Amniotic epithelial cell (primary cell): Measurements from ENCODE around the gene KPNA5.
"Not testable (repeated sequence)": the region's sequence is repeated elsewhere in the genome, so short reads cannot be mapped to it uniquely, and the experiment has no call there.

Experiments
- DNase-seq: peaks from one replicate; pipeline ENCODE4 v3.0.0-alpha.2; 2010; ENCODE audit warnings: low read depth

The KPNA5 gene

GRCh38 chr6:116680880-116681672 lies at the start of gene KPNA5:
KPNA5 (plus strand) TSS chr6:116681211; CDS start chr6:116681335, 124 bp downstream.
- peak; percentile 81 for DNase-seq

DNA sequence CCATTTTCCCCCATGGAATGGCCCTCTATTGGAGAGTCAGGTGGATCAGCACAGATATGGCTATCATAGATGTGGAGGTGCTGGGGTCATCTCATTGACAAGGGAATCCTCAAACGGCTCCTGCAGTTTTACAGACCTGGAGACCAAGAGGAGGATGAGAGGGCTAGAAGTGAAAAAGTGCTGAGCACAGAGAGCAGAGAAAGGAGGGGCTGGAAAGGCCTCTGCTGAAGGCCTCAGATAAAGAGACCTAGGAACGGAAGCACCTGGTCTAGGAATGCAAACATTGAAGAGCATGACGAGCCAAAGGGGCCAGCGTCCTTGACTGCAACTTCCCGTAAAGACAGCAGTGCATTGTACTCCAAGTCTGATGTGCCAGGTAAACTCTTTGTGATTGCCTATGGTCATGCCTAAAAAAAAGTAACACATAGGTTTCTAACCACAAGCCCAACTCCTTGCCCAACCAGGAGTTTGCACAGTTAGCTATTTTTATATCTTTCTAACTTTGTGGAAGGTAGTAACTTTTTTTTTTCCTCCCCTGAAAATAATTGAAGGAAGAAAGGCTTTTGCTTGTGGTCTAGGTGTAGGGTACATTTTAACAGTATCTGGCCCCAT lies 49.5 kb upstream of the KPNA5 start:
- DNase-seq: no peak

DNA sequence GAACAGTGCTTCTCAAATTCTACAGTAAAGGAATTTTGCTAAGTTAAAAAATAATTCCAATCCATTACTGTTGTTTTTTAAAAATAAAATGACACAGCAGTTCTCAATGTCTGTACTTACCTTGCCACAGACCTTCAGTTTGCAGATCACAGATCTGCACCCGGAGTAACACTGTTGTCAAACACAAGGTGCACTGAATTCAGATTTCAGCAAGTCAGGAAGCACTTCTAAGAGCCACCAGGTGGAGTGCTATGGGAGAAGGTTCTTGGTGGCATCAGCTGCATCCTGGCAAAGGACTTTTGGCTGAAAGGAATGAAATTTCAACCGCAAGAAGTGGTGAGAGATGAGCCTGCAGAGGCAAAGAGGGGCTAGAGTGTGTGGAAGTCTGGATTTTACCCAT lies 47.3 kb upstream of the KPNA5 start:
- no peak for DNase-seq

GRCh38 chr6:116648156-116648555 lies 32.9 kb upstream of the KPNA5 start:
- DNase-seq: no peak

DNA sequence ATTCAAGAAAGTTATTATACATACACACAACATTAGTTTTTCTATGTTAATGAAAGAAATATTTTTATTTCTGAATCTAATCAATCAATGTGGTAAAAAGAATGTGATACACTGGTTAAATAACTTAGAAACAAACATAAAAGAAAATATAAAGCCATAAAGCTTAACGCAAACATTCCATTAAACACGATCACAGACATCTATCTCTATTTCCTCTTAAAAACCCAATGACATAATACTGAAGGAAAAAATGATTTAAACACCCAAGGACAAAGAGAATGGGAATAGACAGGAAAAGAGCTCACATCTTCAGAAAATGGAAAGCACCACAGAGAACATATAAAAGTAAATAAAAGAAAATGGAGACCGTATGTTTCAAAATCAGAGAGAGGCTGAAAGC lies 31.9 kb upstream of the KPNA5 start:
- DNase-seq: no peak

- DNase-seq: no peak
Observed at GRCh38 chr6:116651916-116652315, 29.1 kb upstream of the KPNA5 start.

- DNase-seq: no peak
Observed at GRCh38 chr6:116661594-116661993, 19.4 kb upstream of the KPNA5 start.

DNA sequence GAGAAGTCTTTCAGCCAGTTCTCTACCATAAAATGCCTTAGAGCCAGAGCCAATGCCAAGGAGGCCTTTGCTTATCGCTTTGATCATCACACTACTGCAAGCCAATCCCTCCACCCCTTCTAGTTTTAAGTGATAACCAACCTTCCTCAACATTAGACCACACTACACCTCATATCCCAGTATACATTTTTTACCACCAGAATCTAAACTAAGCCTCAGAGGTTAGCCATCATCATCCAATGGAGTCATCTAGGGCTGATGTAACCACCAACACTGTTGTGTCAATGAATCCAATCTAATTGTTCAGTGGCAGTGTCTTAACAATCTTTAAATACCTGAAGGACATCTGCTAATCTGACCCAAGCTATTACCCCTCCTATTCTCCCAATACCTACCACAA lies 18.8 kb upstream of the KPNA5 start:
- no peak for DNase-seq

- no peak for DNase-seq
Observed at GRCh38 chr6:116663308-116663707, 17.7 kb upstream of the KPNA5 start.

DNA sequence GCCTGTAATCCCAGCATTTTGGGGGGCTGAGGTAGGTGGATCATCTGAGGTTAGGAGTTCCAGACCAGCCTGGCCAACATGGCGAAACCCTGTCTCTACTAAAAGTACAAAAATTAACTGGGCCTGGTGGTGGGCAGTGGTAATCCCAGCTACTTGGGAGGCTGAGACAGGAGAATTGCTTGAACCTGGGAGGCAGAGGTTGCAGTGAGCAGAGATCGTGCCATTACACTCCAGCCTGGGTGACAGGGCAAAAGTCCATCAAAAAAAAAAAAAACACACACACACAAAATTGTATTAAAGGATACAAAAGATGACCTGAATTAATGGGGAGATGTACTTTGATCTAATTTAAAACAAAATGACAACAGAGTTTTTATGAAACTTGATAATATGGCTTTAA lies 16.8 kb upstream of the KPNA5 start:
- not testable (repeated sequence) for DNase-seq

GRCh38 chr6:116665464-116665863 lies 15.5 kb upstream of the KPNA5 start:
- no peak for DNase-seq

DNA sequence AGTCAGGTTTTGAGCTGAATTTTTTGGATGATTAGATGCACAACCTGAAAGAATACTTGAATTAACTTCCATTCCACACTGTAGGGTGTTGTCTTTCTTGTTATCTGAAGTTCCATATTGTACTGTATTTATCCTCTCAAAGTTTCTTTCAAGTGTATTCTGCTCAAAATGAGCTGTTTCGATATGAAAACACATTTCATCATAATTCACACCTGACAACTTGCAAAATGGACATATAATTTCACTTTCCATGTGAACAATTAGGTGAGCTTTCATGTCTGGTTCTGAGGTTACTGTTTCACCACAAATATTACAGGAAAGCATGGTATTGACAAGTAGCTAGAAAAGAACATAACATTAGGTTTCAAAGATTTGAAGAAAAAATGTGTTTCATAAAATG lies 14.1 kb upstream of the KPNA5 start:
- no peak for DNase-seq

DNA sequence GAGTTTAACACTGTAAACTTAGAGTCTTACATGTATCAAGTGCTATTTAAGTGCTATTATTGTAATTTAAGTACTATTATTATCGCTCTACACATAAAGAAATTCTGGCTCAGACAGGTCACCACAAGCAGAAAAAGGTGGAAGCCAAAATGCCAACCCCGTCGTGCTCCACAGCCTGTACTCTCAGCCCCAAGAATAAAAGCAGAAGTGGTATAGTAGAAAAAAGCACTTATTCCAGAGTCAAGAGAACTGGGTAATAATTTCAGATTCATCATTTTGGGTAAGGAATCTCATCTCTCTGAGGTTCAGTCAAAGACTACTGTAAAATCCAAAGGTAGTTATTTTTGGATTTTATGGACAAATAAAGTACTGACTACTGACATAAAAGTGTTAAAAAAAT lies 13.4 kb upstream of the KPNA5 start:
- no peak for DNase-seq

- DNase-seq: peak; percentile 13
Observed at GRCh38 chr6:116672306-116672705, 8.7 kb upstream of the KPNA5 start.

- DNase-seq: no peak
Observed at GRCh38 chr6:116676021-116676420, 5.0 kb upstream of the KPNA5 start.

- DNase-seq: peak; percentile 80
Observed at GRCh38 chr6:116682334-116682712, 1.3 kb downstream of the KPNA5 start.

GRCh38 chr6:116685437-116685993 lies 4.5 kb downstream of the KPNA5 start:
- no peak for DNase-seq

DNA sequence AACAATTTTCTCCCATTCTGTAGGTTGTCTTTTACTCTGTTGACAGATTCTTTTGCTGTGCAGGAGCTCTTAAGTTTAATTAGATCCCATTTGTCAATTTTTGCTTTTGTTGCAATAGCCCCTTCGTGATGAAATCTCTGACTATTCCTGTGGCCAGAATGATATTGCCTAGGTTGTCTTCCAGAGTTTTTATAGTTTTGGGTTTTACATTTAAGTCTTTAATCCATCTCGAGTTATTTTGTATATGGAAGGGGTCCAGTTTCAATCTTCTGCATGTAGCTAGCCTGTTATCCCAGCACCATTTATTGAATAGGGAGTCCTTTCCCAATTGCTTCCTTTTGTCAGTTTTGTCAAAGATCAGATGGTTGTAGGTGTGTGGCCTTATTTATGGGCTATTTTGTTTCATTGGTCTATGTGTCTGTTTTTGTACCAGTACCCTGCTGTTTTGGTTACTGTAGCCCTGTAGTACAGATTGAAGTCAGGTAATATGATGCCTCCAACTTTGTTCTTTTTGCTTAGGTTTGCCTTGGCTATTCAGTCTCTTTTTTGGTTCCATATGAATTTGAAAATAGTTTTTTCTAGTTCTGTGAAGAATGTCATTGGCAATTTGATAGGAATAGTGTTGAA lies 5.6 kb downstream of the KPNA5 start:
- DNase-seq: not testable (repeated sequence)

DNA sequence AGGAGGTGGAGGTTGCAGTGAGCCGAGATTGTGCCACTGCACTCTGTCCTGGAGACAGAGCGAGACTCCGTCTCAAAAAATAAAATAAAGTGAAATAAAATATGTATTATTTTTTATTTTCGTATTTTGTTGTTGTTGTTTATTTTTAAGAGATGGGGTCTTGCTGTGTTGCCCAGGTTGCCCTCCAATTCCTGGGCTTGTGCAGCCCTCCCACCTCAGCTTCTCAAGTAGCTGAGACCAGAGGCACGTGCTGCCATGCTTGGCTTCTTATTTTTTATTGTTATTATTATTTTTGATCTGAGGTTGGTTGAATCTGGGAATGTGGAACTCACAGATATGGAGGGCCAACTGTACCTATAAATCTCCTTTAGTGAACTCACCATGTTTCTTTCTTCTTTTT lies 10.1 kb downstream of the KPNA5 start:
- no peak for DNase-seq

DNA sequence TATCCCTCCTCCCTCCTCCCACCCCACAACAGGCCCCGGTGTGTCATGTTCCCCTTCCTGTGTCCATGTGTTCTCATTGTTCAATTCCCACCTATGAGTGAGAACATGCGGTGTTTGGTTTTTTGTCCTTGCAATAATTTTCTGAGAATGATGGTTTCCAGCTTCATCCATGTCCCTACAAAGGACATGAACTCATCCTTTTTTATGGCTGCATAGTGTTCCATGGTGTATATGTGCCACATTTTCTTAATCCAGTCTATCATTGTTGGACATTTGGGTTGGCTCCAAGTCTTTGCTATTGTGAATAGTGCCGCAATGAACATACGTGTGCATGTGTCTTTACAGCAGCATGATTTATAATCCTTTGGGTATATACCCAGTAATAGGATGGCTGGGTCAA lies 11.9 kb downstream of the KPNA5 start:
- DNase-seq: not testable (repeated sequence)

- not testable (repeated sequence) for DNase-seq
Observed at GRCh38 chr6:116693275-116693674, 12.3 kb downstream of the KPNA5 start.

DNA sequence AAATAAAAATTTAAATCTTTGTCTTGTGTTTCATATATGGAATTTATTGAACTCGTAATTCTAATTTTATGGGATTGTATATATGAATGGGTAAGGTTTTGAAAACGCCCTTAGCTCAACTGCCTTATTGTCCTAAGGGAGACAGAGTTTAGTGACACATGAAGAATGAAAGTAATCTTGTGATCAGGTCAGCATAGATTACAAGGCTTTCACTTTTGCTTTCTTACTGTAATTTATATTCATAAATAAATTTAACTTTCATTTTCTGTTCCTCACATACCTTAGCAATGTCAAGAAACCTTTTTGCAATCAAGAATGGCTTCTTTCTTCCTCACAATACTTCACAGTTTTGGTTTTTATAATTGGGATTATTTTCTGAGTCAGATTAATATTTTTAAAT lies 14.4 kb downstream of the KPNA5 start:
- DNase-seq: no peak

DNA sequence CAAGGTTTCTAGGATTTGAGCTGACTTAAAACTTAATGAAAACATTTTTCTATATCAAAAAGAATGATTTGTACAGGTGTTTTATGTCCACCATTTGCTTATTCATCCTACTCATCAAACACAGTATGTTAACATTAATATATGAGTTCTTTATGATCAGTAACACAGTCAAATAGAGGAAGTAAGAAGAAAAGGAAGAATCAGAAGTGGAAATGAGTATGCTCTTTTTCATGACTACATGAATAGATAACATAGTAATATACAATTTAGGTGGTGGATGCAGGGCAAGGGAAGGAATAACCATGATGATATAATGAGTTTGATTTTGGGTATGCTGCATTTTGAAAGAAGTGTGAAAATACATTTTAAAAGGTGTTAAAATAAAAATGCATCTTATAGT lies 16.5 kb downstream of the KPNA5 start:
- no peak for DNase-seq
